RWPE2 (cell line): ENCODE data around the gene ASAH2.

Experiments used
- ATAC-seq: fragments of 200-7000 bp; cut with Tn5 transposase; 3 replicates; pipeline ENCODE4 v1.9.1; 2021; ENCODE audit warnings: low read depth
- DNase-seq: peaks from one replicate; pipeline ENCODE4 v3.0.0-alpha.2; 2020; ENCODE audit warnings: low spot score
- H3K27ac ChIP-seq: fragments of 450-650 bp; 2 replicates; pipeline ENCODE4 v1.5.1; 2017; ENCODE audit warnings: mild to moderate bottlenecking; ENCODE audit not compliant: poor library complexity, severe bottlenecking
- H3K27me3 ChIP-seq: fragments of 250-450 bp; sonication (Bioruptor Pico); 2 replicates; pipeline ENCODE4 v1.5.1; 2021; ENCODE audit warnings: mild to moderate bottlenecking, moderate library complexity; ENCODE audit not compliant: insufficient read depth, poor library complexity, severe bottlenecking
- H3K36me3 ChIP-seq: fragments of 250-450 bp; sonication (Bioruptor Pico); 2 replicates; pipeline ENCODE4 v1.5.1; 2020; ENCODE audit warnings: low read depth, mild to moderate bottlenecking, moderate library complexity
- H3K4me1 ChIP-seq: fragments of 250-450 bp; sonication (Bioruptor Pico); 2 replicates; pipeline ENCODE4 v1.5.1; 2021; ENCODE audit warnings: mild to moderate bottlenecking, moderate library complexity; ENCODE audit not compliant: insufficient read depth, poor library complexity, severe bottlenecking
- H3K4me3 ChIP-seq: fragments of 250-450 bp; sonication (Bioruptor Pico); 2 replicates; pipeline ENCODE4 v1.5.1; 2021; ENCODE audit warnings: mild to moderate bottlenecking, moderate library complexity; ENCODE audit not compliant: severe bottlenecking
- H3K9me3 ChIP-seq: fragments of 250-450 bp; sonication (Bioruptor Pico); 2 replicates; pipeline ENCODE4 v1.5.1; 2021; ENCODE audit warnings: mild to moderate bottlenecking, moderate library complexity; ENCODE audit not compliant: severe bottlenecking
- CTCF ChIP-seq: fragments of 450-650 bp; IDR thresholded peaks from one replicate; pipeline ENCODE4 v1.5.1; 2017; ENCODE audit warnings: mild to moderate bottlenecking, moderate library complexity; ENCODE audit not compliant: poor library complexity, severe bottlenecking

Gene ASAH2

DNA sequence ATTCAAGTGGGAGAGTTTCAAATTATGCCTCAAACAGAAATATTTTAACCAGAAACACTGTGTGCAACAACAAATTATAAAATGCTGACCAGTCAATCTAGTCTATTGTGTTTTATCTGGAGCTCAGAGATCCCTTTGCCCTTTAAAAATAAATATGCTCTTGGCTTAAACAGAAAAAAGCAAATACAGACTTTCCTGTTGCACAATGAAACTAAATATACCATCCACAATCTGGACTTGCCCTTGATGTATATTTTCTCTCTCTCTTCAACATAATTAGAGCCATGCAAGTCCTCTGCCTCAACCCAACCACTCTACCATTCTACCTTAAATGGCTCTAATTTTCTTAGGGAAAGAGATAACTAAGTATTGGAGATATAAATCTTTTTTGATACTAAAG is 34.9 kb downstream of the ASAH2 start:
- no peak for TF ChIP-seq CTCF
- DNase-seq (no peak), ATAC-seq (no peak)
- H3K27ac ChIP-seq, result no peak overlapping the region
- no peaks in the 10 kb centered on the region for H3K36me3 ChIP-seq
- H3K4me1 ChIP-seq, result no peaks in the 10 kb centered on the region
- peaks cover 5% of the 10 kb centered on the region for H3K27me3 ChIP-seq
- H3K9me3 ChIP-seq, result no peaks in the 10 kb centered on the region
- H3K4me3 ChIP-seq, result no peak overlapping the region

DNA sequence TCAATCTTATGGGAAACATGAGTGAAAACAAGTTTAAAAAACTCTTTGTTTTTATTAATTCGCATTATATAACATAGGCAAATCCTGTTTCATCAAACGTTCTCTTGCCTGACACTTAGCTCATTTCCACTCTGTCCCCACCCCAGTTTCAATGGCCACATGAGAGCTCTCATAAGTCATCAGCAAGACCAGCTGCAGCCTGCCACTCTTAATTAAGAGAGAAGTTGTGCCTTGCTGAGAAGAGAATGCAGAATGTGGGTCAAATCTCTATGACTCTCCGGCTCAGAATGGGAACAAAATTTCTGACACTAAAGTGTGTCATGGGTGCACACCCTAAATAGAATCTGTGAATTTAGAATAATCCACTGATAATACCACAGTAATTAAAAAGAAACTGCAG is 39.6 kb downstream of the ASAH2 start:
- no peaks in the 10 kb centered on the region for H3K4me1 ChIP-seq
- H3K36me3 ChIP-seq, result no peaks in the 10 kb centered on the region
- ATAC-seq (no peak), DNase-seq (no peak)
- H3K9me3 ChIP-seq, result no peaks in the 10 kb centered on the region
- peaks cover 16% of the 10 kb centered on the region for H3K27me3 ChIP-seq
- TF ChIP-seq CTCF, result no peak
- no peak overlapping the region for H3K4me3 ChIP-seq
- no peak overlapping the region for H3K27ac ChIP-seq

- Histone ChIP-seq H3K4me3 (no peak overlapping the region), H3K9me3 (no peaks in the 10 kb centered on the region), H3K27me3 (peaks cover 21% of the 10 kb centered on the region), H3K36me3 (no peaks in the 10 kb centered on the region), H3K27ac (no peak overlapping the region), H3K4me1 (no peaks in the 10 kb centered on the region)
- TF ChIP-seq CTCF, result no peak
- no peak for DNase-seq
- ATAC-seq, result no peak
Observed at GRCh38 chr10:50210876-50211275, 40.4 kb downstream of the ASAH2 start.
